GM21737 (cell line): ENCODE data around the gene CRYBB2.
"Not testable (repeated sequence)": the region's sequence is repeated elsewhere in the genome, so short reads cannot be mapped to it uniquely, and the experiment has no call there.

Experiments used
- ATAC-seq: cut with Tn5 transposase; IDR thresholded peaks from one replicate; pipeline ENCODE4 v1.9.1; 2021; ENCODE audit warnings: mild to moderate bottlenecking, moderate library complexity; ENCODE audit not compliant: unreplicated experiment

Gene CRYBB2

DNA sequence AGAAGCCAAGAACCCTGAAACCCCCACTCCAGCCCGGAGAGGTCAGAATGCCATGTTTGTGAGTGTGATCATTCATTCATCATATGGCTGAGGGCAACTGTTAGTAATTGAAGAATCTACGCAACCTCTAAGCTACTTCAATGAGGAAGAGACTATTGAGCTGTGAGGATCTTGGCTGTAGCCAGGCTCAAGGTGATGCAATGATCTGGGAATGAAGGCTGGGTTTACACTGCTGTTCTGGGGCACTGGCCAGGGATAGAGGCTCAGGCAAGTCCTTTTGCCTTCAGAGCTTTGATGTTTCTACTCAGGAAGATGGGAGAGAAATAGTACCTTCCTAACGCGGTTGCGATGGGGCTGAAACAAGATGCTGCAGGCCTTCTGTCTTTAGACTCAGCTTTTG, 12.9 kb downstream of the CRYBB2 start:
- ATAC-seq, result no peak

DNA sequence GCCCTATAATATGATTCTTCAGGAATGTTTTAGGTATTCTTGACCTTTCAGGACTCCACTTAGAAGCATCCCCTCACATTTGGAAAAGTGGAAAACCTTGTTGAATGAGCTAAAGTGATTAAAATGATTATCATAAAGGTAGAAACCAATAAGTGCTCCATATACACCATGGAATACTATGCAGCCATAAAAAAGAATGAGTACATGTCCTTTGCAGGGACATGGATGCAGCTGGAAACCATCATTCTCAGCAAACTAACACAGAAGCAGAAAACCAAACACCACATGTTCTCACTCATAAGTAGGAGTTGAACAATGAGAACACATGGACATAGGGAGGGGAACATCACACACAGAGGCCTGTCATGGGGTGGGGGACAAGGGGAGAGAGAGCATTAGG, 14.3 kb downstream of the CRYBB2 start:
- not testable (repeated sequence) for ATAC-seq

DNA sequence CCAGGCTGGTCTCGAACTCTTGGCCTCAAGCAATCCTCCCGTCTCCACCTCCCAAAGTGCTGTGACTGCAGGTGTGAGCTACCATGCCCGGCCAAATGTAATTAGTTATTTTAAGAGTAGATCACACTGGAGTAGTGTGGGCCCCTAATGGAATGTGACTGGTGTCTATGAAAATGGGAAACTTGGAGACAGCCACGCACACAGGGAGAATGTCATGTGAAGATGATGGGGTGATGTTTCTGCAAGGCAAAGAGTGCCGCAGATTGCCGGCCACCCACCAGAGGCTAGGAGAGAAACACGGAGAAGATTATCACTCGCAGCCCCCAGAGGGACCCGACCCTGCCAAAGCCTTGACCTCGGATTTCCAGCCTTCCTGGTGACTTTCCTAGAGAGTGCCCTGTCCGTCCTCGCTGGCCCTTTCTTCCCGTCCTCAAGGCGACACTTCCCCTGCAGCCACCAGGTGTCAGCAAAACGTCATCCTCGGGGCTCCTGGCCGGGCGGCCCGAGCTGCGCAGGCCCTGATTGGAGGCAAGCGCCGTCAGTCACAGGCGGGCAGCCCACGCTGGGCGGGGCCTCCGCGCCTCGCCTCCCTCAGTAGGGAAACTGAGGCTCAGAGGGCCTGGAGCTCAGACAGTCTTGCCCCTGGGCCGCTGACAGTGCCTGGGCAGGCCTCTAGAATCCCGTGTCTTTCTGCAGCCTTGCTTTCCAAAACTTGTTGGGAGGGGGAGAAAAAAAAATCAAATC, 16.3 kb downstream of the CRYBB2 start:
- ATAC-seq, result no peak

DNA sequence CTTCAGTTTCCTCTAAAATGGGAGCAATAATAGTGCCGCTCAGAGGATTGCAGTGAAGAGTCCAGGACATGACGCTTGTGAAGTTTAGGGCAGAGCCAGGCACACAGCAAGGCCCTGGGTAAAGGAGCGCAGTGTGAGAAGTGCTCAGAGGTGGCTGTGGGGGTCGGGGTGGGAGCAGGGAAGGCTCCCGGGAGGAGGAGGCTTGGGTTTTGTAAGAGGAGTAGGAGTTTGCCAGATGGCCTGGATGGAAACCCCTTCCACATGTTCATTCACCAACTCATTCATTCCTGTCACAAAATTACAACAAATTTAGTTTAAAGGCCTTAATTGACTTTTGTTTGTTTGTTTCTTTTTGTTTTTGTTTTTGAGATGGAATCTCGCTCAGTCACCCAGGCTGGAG, 17.0 kb downstream of the CRYBB2 start:
- no peak for ATAC-seq

DNA sequence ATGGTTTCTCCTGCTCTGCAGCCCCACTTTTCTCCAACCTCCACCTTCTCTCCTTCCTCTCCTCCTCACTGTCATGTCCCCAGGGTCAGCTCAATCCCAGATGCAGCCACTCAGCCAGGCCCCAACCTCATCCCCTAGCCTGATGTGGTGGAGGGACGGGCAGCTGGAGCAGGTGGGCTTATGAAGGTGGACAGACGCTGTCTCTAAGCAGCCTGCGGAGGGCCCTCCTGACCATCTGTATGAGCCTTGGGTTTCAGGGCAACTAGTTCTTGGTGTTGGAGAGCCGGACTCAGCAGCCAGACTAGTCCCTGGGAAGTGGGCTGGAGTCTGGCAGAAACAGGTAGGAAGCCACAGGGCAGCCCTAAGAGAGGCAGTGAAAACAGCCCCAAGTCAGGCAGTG, 18.1 kb downstream of the CRYBB2 start:
- no peak for ATAC-seq

DNA sequence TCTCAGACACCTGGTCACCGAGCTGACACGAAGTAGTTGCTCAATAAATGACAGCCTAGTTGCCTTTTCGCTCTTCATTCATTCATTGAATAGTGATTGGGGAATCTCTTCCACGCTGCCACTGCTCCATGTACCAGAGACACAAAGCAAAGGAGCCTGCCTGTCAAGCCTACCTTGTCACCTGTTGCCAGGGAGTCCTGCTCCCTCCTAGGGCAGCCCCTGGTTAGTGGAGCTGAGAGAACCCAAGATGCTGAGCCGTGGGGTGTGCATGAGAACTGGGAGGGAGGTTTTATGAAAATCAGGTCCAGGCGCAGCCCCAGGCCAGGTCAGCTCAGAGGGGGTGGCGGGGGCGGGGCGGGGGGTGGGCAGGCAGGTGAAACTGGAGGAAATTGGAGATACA, 18.6 kb downstream of the CRYBB2 start:
- not testable (repeated sequence) for ATAC-seq

DNA sequence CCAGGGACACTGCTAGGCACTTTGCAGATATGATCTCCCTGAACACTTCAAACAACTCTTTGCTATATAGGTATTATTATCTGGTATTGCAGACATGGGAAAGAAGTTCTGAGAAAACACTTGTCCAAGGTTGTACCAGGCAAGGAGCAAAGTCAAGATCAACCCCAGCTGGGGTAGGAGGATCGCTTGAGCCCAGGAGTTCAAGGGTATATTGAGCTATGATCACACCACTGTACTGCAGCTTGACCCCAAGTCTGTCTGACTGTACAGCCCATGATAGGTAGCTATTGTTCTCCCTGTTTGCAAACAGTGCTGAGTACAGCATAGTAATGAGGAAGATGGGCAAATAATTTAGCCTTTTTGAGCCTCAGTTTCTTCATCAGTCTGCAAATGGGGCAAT, 35.7 kb downstream of the CRYBB2 start:
- ATAC-seq, result not testable (repeated sequence)

DNA sequence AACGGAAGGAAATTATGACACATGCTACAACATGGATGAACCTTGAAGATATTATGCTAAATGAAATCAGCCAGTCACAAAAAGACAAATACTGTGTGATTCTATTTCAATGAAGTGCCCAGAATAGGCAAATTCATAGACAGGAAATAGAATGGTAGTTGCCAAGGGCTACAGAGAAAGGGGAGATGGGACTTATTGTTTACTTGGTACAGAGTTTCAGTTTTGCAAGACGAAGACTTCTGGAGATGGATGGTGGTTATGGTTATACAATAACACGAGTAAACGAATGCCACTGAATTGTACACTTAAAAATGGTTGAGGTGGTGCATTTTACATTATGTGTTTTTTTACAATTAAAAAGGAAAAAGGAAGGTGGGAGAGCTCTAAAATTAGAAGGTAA, 48.1 kb downstream of the CRYBB2 start:
- not testable (repeated sequence) for ATAC-seq

DNA sequence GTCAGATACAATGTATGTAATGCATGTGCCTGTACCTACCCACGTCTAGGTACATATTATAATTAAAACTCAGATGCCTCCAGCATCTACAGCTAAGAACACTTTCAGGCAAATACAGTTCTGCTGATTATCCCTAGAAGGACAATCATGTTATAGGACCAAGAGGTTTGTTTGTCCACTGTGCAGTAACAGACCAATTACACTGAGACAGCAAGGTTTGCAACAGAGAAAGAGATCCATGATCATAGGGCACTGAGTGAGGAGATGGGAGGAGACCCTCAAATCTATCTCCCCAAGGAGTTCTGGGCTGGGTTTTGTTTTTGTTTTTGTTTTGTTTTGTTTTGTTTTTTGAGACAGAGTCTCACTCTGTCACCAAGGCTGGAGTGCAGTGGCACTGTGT, 49.5 kb downstream of the CRYBB2 start:
- ATAC-seq, result not testable (repeated sequence)

DNA sequence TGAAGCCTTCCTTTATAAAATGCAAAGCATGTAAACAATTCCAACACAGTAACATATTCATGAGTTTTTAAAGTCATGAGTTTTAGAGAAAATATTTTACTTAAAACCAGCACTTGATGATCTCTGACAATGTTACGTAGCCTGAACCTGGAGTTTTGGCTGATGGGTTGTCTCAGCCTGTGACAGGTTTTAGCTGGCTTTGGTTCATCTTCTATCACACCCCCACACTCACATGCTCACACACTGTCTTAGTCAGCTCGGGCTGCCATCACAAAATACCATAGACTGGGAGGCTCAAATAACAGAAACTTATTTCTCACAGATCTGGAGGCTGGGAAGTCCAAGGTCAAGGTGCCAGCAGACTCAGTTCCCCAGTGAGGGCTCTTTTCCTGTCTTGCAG, 50.6 kb downstream of the CRYBB2 start:
- ATAC-seq, result not testable (repeated sequence)

DNA sequence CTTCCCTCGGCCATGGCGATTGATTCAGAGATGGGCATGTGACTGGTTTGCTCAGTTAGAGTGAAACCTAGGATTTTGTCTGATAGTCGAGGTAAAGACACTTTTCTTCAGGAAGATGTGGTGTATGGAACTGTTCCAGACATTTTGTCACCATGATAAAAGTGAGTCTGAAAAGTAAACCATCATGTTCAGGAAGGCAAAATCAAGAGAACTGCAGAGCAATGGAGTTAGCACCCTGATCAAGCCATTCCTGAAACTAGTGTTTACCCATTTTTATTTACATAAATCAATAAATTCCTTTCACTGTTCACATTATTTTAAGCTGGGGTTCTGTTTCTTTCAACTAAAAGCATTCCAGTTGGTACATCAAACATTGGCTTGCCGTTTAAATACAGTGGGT, 53.8 kb downstream of the CRYBB2 start:
- ATAC-seq, result not testable (repeated sequence)

DNA sequence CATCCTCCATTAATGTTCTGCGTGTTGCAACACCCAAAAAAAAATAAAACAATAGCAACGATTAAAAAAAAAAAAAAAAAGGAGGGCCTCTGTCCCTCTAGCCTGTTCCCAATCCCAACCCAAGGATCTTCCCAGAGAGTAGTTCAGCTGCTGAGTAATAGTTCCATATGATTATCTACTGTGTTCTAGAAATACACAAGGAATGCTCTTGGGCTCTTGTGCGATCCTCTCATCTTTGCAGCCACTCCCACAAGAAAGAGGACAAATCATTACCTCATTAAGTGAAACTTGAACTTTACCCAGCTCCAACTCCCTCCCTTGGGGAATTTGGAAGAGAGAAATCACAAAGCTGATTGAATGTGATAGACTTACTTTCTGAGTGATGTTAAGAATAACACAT, 54.5 kb downstream of the CRYBB2 start:
- ATAC-seq, result not testable (repeated sequence)

DNA sequence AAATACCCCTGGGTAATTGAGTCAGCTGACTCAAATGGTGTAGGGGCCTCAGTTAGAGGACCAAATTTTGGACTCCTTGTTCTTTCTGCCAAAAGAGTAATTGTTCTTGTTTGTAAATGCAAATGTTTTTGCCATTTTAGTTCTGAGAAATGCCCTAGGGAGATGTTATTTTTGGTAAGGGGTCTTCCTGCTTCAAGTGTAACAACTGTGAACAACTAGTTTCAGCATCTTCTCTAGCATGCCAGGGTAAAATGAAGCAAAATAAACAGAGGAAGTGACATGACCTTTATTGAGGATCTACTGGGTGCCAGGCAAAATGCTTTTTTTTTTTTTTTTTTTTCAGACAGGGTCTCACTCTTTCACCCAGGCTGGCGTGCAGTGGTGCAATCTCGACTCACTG, 60.7 kb downstream of the CRYBB2 start:
- ATAC-seq, result not testable (repeated sequence)
